ENCODE measurements around the gene EPN1. TPM values are rescaled to one million over a fixed set of nuclear protein-coding genes. Genes with fewer than 3 reads are reported as not detected.

The EPN1 gene
- total and polyA plus RNA-seq, 2 of the 13 experiments (the other 11 are each of a cell fraction or from before 2014, with no cell fraction given): 28.9 to 31.7 TPM

- TF ChIP-seq AFF4 (CRISPR knock-in tag; IDR thresholded peaks at IDR 0.05) (no peak), ZNF614 (CRISPR knock-in tag; IDR thresholded peaks at IDR 0.05; ENCODE audit: borderline replicate concordance) (peak; percentile 48; the same call in 1 of the 2 replicates), ATAD3A (CRISPR knock-in tag; IDR thresholded peaks at IDR 0.05) (no peak), DPF2 (CRISPR knock-in tag; IDR thresholded peaks at IDR 0.05; ENCODE audit: borderline replicate concordance, low read depth) (peak; percentile 51; the same call in 1 of the 2 replicates), MBD4 (IDR thresholded peaks at IDR 0.05; ENCODE audit: borderline replicate concordance, low read length) (no peak), ZBTB40 (IDR thresholded peaks at IDR 0.05) (no peak), ZBTB40 (CRISPR knock-in tag; IDR thresholded peaks at IDR 0.05) (peak; percentile 10; the same call in 1 of the 2 replicates), HINFP (CRISPR knock-in tag; IDR thresholded peaks at IDR 0.05; ENCODE audit: low read depth) (peak; percentile 60; the same call in 1 of the 2 replicates), ZBTB43 (CRISPR knock-in tag; conservative IDR thresholded peaks at IDR 0.05) (peak; percentile 91), ZNF703 (CRISPR knock-in tag; IDR thresholded peaks at IDR 0.05; ENCODE audit: borderline replicate concordance) (no peak), ZSCAN20 (CRISPR knock-in tag; IDR thresholded peaks at IDR 0.05; ENCODE audit: borderline replicate concordance) (no peak), GZF1 (CRISPR knock-in tag; IDR thresholded peaks at IDR 0.05) (peak; percentile 89; the same call in 1 of the 2 replicates)
These were observed 8.6 kb downstream of the EPN1 start (continued) for GRCh38 chr19:55683449-55684261.
